Stimulated activated CD8-positive, alpha-beta memory T cell treated with anti-CD3 and anti-CD28 coated beads, Interleukin-12 subunit alpha, Interleukin-12 subunit beta, amount 100 ng/mL, for 24 hours (primary cell): Measurements from ENCODE around the gene PRRC2A.

Experiments
- DNase-seq: peaks from one replicate; pipeline ENCODE4 v3.0.0-alpha.2; 2020; ENCODE audit errors: extremely low read depth

Gene PRRC2A

DNA sequence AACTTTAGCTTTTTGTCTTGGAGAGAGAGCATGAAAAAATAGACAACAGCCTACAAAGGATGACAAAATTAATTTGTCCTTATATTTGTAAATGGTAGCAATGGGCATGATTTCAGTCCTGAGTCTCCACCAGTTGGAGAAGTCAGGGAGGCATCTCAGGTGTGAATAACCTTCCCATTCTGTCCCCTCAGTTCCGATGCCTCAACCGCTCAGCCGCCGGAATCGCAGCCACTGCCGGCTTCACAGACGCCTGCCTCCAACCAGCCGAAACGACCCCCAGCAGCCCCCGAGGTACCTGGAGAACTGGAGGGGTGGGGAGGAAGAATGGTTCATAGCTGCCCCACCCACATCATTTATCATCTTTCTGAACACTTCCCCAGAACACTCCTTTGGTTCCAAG is 3.6 kb downstream of the PRRC2A start:
- DNase-seq: no peak

DNA sequence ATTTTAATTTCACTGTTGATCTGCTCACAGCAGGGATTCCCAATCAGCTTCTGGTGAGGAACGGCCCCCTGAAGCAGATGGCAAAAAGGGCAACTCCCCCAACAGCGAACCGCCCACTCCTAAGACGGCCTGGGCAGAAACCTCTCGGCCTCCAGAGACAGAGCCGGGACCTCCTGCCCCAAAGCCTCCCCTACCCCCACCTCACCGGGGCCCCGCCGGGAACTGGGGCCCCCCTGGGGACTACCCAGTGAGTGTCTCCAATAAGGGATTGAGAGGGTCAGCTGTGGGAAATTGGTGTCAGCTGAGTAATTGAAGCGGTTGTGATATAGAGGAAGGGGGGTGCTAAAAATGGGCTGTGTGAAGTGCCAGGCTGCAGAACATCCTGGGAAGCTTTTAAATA is 6.4 kb downstream of the PRRC2A start:
- DNase-seq: no peak

- DNase-seq: no peak
Measured at GRCh38 chr6:31627690-31628287, 7.3 kb downstream of the PRRC2A start.

DNA sequence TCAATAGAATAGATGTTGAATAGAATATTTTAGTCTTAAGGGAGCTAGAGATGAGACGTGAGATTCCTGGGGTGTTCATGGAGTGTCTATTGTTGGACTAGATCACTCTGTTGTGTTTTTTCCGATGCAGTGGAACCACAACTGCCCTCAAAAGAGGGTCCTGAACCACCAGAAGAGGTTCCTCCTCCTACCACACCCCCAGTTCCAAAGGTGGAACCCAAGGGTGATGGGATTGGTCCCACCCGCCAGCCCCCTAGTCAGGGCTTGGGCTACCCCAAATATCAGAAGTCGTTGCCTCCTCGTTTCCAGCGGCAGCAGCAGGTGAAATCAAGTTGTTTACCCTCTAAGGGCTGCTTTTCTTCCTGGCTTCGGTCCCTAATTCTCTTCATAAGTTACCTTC is 8.5 kb downstream of the PRRC2A start:
- no peak for DNase-seq

DNA sequence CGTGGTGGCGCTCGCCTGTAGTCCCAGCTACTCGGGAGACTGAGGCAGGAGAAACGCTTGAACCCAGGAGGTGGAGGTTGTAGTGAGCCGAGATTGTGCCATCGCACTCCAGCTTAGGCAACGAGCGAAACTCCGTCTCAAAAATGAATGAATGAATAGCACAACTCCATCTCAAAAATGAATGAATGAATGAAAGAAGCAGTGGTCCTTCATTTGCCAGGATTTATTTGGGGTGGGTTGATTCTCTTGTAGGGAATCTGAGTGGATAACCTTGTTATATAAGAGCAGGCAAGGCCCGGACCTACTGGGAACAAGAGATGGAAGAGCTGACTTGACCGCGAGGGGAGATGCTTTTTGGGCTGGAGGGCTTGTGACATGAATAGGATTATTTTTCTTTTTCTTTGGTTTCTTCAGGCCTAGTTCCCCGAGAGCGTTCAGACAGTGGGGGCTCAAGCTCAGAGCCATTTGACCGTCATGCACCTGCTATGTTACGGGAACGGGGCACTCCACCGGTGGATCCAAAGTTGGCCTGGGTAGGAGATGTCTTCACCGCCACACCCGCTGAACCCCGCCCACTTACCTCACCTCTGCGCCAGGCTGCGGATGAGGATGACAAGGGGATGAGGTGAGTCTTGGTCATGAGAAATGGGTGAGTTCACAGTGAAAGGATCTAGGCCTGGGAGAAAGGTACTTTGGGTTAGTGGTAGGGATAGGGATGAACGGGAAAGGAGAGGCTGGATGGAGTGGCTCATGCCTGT is 9.8 kb downstream of the PRRC2A start:
- no peak for DNase-seq

- no peak for DNase-seq
Measured at GRCh38 chr6:31631209-31631608, 10.7 kb downstream of the PRRC2A start.

GRCh38 chr6:31631681-31632278 is 11.3 kb downstream of the PRRC2A start:
- DNase-seq: no peak

DNA sequence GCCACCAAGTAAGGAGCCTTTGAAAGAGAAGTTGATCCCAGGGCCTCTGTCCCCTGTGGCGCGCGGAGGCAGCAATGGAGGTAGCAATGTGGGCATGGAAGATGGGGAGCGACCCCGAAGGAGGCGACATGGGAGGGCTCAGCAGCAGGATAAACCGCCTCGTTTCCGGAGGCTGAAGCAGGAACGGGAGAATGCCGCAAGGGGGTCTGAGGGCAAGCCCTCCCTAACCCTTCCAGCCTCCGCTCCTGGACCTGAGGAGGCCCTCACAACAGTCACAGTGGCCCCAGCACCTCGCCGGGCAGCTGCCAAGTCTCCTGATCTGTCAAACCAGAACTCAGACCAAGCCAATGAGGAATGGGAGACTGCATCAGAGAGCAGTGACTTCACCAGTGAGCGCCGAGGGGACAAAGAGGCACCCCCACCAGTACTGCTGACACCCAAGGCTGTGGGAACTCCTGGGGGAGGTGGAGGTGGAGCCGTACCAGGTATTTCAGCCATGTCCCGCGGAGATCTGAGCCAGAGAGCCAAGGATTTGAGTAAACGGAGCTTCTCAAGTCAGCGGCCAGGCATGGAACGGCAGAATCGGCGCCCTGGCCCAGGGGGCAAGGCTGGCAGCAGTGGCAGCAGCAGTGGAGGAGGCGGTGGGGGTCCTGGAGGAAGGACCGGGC is 11.9 kb downstream of the PRRC2A start:
- no peak for DNase-seq

DNA sequence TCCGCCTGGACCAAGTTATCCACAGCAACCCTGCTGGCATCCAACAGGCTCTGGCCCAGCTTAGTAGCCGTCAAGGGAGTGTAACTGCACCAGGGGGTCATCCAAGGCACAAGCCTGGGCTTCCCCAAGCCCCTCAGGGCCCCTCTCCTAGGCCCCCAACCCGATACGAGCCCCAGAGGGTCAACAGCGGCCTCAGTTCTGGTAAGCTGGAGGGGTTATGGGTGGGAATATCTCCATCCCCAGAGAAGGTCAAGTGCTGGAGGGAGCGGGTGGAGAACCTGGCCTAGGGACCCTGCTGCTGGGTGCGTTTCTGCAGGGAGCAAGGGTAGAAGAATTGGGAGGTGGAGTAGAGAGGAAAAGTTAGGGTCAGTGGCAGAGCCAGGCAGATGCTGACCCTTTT is 12.9 kb downstream of the PRRC2A start:
- no peak for DNase-seq

- no peak for DNase-seq
Measured at GRCh38 chr6:31634131-31634530, 13.6 kb downstream of the PRRC2A start.

- DNase-seq: no peak
Measured at GRCh38 chr6:31634969-31635575, 14.6 kb downstream of the PRRC2A start.

DNA sequence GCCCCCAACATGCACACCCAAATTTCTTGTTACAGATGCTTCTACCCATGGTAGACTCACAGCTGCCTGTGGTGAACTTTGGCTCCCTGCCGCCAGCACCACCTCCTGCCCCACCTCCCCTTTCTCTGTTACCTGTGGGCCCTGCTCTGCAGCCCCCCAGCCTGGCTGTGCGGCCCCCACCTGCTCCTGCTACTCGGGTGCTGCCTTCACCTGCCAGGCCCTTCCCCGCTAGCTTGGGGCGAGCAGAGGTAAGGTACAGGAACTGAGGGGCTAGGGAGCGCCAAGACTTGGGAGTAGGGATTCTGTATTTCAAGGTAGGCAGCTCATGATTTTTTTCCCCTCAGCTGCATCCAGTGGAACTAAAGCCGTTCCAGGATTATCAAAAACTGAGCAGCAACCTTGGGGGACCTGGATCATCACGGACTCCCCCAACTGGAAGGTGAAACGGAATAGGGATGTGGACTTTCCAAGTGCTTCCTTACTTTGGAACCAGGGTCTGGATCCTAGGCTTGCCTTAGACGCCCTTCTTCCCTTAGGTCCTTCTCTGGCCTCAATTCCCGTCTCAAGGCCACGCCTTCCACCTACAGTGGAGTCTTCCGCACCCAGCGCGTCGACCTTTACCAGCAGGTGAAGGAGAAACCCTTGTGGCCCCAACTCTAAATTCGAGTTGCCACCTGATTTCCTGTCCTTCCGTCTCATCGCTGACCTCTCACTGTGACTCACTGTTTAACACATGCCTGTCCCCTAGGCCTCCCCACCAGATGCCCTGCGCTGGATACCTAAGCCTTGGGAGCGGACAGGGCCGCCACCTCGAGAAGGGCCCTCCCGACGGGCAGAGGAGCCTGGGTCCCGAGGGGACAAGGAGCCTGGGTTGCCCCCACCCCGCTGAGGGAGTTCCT is 16.4 kb downstream of the PRRC2A start:
- no peak for DNase-seq

DNA sequence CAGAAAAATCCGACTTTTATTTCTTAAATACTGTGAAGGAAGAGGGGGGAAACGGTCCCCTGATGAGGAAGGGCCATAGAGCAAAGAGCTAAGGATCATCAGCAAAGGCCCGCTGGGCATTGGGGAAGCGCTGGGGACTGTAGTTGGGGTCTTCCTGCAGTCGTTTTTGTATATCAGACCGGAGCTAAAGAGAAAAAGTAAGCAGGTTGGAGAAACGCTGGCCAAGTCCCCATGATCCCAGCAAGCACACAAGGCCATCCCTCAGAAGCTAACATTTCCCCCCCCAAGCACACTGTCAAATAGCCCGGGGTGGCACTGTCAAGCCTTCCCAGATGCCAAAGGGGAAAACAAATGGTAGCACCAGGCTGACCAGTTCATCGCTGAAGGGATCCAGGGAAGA is 18.5 kb downstream of the PRRC2A start:
- no peak for DNase-seq

DNA sequence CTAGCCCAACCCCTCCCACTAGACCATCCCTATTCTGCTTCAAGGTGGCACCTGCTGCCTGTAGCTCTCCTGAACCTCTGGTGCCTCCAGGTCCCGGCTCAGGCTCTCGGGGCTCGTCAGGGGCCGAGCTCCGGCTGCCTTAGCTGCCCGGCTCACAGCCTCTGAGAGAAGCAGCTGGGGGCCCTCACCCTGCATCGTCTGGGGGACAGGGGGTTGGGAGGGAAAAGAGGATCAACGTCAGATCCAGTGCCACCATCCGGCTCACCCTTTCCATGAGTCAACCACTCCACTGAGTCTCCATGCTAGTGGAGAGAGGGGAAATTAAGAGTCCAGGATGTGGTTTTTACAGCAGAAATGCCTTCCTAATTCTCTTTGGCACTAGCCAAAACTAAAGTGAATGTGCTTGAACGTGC is 18.9 kb downstream of the PRRC2A start:
- no peak for DNase-seq

DNA sequence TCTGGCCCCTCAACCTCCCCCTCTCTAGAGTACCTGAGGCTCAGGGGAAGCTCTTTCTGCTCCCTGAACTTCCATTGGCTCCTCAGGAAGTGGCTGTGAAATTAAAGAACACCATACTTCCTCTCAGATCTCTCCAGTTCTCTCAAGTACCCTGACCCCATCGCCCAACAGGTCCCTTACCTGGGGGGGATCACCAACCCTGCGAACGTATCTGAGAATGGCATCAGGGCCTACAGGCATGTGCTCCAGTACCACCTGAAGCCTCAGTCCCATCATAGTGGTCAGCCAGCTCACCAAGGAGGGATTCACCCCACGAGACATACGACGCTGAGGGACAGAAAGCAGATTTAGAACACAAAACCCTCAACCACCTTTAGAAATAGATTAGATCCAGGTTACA is 20.1 kb downstream of the PRRC2A start:
- DNase-seq: no peak

DNA sequence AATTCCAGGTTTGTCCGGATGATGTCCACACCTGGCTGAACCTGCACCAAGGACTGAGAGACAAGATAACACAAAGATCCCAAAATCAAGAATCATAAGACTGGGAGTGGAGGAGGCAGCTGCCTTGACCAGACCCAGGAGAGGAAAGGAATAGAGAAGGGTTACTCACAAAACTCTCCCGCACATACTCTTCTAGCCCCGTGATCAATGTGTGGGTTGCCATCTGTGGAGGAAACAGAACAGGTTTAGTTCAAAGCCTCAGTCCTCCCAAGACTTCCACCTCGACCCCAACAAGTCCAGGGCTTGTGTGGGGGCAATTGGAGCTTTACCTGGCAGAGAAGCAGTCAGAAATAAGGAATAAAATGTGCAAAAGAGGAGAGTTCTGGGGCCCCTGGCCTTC is 20.9 kb downstream of the PRRC2A start:
- no peak for DNase-seq

GRCh38 chr6:31642798-31643570 is 22.5 kb downstream of the PRRC2A start:
- DNase-seq: no peak

GRCh38 chr6:31643818-31644454 is 23.4 kb downstream of the PRRC2A start:
- no peak for DNase-seq

DNA sequence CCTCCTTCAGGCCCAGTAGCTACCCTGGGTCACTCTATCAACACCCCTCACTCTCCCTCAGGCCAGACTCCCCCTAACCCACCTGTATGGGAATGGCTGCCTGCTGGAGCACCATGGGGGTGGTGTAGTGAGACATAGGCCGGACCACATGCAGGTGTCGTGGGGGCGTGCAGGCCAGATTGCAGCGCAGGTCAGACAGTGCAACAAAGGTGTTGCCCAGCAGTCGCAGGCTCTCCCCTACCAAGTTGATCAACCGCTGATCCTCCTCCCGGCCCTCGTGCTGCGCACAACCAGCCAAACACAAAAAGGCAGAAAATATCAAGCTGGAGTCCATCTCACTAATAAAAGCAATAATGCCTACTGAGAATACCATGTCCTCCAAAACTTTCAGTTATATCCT is 24.8 kb downstream of the PRRC2A start:
- DNase-seq: no peak

GRCh38 chr6:31651602-31652191 is 31.2 kb downstream of the PRRC2A start:
- DNase-seq: no peak
